ENCODE data around the gene OPN1LW. TPM values are rescaled to one million over a fixed set of nuclear protein-coding genes. Genes with fewer than 3 reads are reported as not detected.
"Not testable (repeated sequence)": the region's sequence is repeated elsewhere in the genome, so short reads cannot be mapped to it uniquely, and the experiment has no call there.

The OPN1LW gene
- total RNA-seq (2014; rRNA removed; shearing (Covaris generic)), result not detected in 2 replicates

GRCh38 chrX:154144010-154144409, at the start of gene OPN1LW:
Gene OPN1LW, plus strand, starts transcription at chrX:154144243. Its CDS starts 41 bp downstream, at chrX:154144284.
- DNase-seq (ENCODE audit: low read depth in 1 of 2, low spot score in 2 of 2); H3K9me3 ChIP-seq (replicated peaks); H3K4me1 ChIP-seq (replicated peaks); H3K27ac ChIP-seq; H3K27me3 ChIP-seq (replicated peaks); H3K36me3 ChIP-seq; H3K4me3 ChIP-seq: not testable (repeated sequence)

- DNase-seq (ENCODE audit: low read depth in 1 of 2, low spot score in 2 of 2), result no peak
- peaks cover 3% of the 10 kb centered on the region; the same call in 1 of the 2 replicates for H3K36me3 ChIP-seq
- no peaks in the 10 kb centered on the region for H3K27me3 ChIP-seq (replicated peaks)
- no peak overlapping the region for H3K27ac ChIP-seq
- no peaks in the 10 kb centered on the region for H3K9me3 ChIP-seq (replicated peaks)
- no peak overlapping the region for H3K4me3 ChIP-seq
- peaks cover 9% of the 10 kb centered on the region; the same call in 1 of the 2 replicates for H3K4me1 ChIP-seq (replicated peaks)
Measured at GRCh38 chrX:154094833-154095232, 49.2 kb upstream of the OPN1LW start.

- Histone ChIP-seq H3K27ac (peak overlapping the region; percentile 78; the same call in 1 of the 2 replicates), H3K27me3 (replicated peaks) (no peaks in the 10 kb centered on the region)
- no peak for DNase-seq (ENCODE audit: low read depth in 1 of 2, low spot score in 2 of 2)
Measured at GRCh38 chrX:154096140-154097002, 47.7 kb upstream of the OPN1LW start.

GRCh38 chrX:154097003-154097588, 46.9 kb upstream of the OPN1LW start:
- no peaks in the 10 kb centered on the region for H3K27me3 ChIP-seq (replicated peaks)
- H3K27ac ChIP-seq, result peak overlapping the region; percentile 78
- DNase-seq (ENCODE audit: low read depth in 1 of 2, low spot score in 2 of 2), result peak; percentile 50 to 71
- H3K36me3 ChIP-seq, result peaks cover 3% of the 10 kb centered on the region; the same call in 1 of the 2 replicates
- H3K4me1 ChIP-seq (replicated peaks), result peaks cover 9% of the 10 kb centered on the region; the same call in 1 of the 2 replicates
- peak overlapping the region; percentile 80 for H3K4me3 ChIP-seq
- H3K9me3 ChIP-seq (replicated peaks), result no peaks in the 10 kb centered on the region

More at GRCh38 chrX:154096140-154097002, 47.7 kb upstream of the OPN1LW start:
- Histone ChIP-seq H3K36me3 (peaks cover 3% of the 10 kb centered on the region; the same call in 1 of the 2 replicates), H3K4me3 (peak overlapping the region; percentile 80), H3K9me3 (replicated peaks) (no peaks in the 10 kb centered on the region), H3K4me1 (replicated peaks) (peaks cover 9% of the 10 kb centered on the region; the same call in 1 of the 2 replicates)

- Histone ChIP-seq H3K4me1 (replicated peaks) (peaks cover 9% of the 10 kb centered on the region; the same call in 1 of the 2 replicates), H3K27me3 (replicated peaks) (no peaks in the 10 kb centered on the region), H3K9me3 (replicated peaks) (no peaks in the 10 kb centered on the region), H3K4me3 (peak within 1 kb of the TSS; percentile 80), H3K36me3 (peaks cover 3% of the 10 kb centered on the region; the same call in 1 of the 2 replicates), H3K27ac (peak within 1 kb of the TSS; percentile 78)
- DNase-seq (ENCODE audit: low read depth in 1 of 2, low spot score in 2 of 2), result peak; percentile 86 to 92
Measured at GRCh38 chrX:154097589-154098541, 46.2 kb upstream of the OPN1LW start, which contains the start of gene MECP2. Gene MECP2, minus strand, starts transcription at chrX:154097717.

- no peaks in the 10 kb centered on the region for H3K9me3 ChIP-seq (replicated peaks)
- H3K27ac ChIP-seq, result no peak overlapping the region
- DNase-seq (ENCODE audit: low read depth in 1 of 2, low spot score in 2 of 2), result no peak
- H3K27me3 ChIP-seq (replicated peaks), result no peaks in the 10 kb centered on the region
- H3K4me1 ChIP-seq (replicated peaks), result peaks cover 9% of the 10 kb centered on the region; the same call in 1 of the 2 replicates
- peaks cover 3% of the 10 kb centered on the region; the same call in 1 of the 2 replicates for H3K36me3 ChIP-seq
- H3K4me3 ChIP-seq, result no peak overlapping the region
Measured at GRCh38 chrX:154098551-154098950, 45.5 kb upstream of the OPN1LW start.

GRCh38 chrX:154113729-154114128, 30.3 kb upstream of the OPN1LW start:
- H3K27ac ChIP-seq, result no peak overlapping the region
- H3K4me1 ChIP-seq (replicated peaks), result no peaks in the 10 kb centered on the region
- no peak overlapping the region for H3K4me3 ChIP-seq
- H3K36me3 ChIP-seq, result no peaks in the 10 kb centered on the region
- no peaks in the 10 kb centered on the region; the same call in 1 of the 2 replicates for H3K27me3 ChIP-seq (replicated peaks)
- no peak for DNase-seq (ENCODE audit: low read depth in 1 of 2, low spot score in 2 of 2)
- no peaks in the 10 kb centered on the region for H3K9me3 ChIP-seq (replicated peaks)

- no peaks in the 10 kb centered on the region for H3K36me3 ChIP-seq
- H3K4me1 ChIP-seq (replicated peaks), result no peaks in the 10 kb centered on the region
- H3K27ac ChIP-seq, result no peak overlapping the region
- H3K9me3 ChIP-seq (replicated peaks), result no peaks in the 10 kb centered on the region
- no peak for DNase-seq (ENCODE audit: low read depth in 1 of 2, low spot score in 2 of 2)
- H3K27me3 ChIP-seq (replicated peaks), result no peaks in the 10 kb centered on the region; the same call in 1 of the 2 replicates
- no peak overlapping the region for H3K4me3 ChIP-seq
Measured at GRCh38 chrX:154114652-154115051, 29.4 kb upstream of the OPN1LW start.

GRCh38 chrX:154115071-154115470, 29.0 kb upstream of the OPN1LW start:
- H3K4me3 ChIP-seq, result no peak overlapping the region
- no peaks in the 10 kb centered on the region for H3K9me3 ChIP-seq (replicated peaks)
- H3K4me1 ChIP-seq (replicated peaks), result no peaks in the 10 kb centered on the region
- no peaks in the 10 kb centered on the region for H3K36me3 ChIP-seq
- H3K27me3 ChIP-seq (replicated peaks), result no peaks in the 10 kb centered on the region; the same call in 1 of the 2 replicates
- DNase-seq (ENCODE audit: low read depth in 1 of 2, low spot score in 2 of 2), result no peak
- H3K27ac ChIP-seq, result no peak overlapping the region

- Histone ChIP-seq H3K36me3 (no peaks in the 10 kb centered on the region), H3K27me3 (replicated peaks) (no peaks in the 10 kb centered on the region; the same call in 1 of the 2 replicates), H3K27ac (no peak overlapping the region), H3K4me3 (no peak overlapping the region), H3K9me3 (replicated peaks) (no peaks in the 10 kb centered on the region), H3K4me1 (replicated peaks) (no peaks in the 10 kb centered on the region)
- DNase-seq (ENCODE audit: low read depth in 1 of 2, low spot score in 2 of 2), result no peak
Measured at GRCh38 chrX:154115750-154116149, 28.3 kb upstream of the OPN1LW start.

- Histone ChIP-seq H3K36me3 (no peaks in the 10 kb centered on the region), H3K27ac (no peak overlapping the region), H3K4me3 (no peak overlapping the region), H3K9me3 (replicated peaks) (no peaks in the 10 kb centered on the region), H3K27me3 (replicated peaks) (no peaks in the 10 kb centered on the region; the same call in 1 of the 2 replicates), H3K4me1 (replicated peaks) (no peaks in the 10 kb centered on the region)
- DNase-seq (ENCODE audit: low read depth in 1 of 2, low spot score in 2 of 2), result no peak
Measured at GRCh38 chrX:154116426-154117211, 27.4 kb upstream of the OPN1LW start.

GRCh38 chrX:154117566-154117965, 26.5 kb upstream of the OPN1LW start:
- no peak overlapping the region for H3K4me3 ChIP-seq
- no peak overlapping the region for H3K27ac ChIP-seq
- no peaks in the 10 kb centered on the region for H3K9me3 ChIP-seq (replicated peaks)
- no peak for DNase-seq (ENCODE audit: low read depth in 1 of 2, low spot score in 2 of 2)
- H3K4me1 ChIP-seq (replicated peaks), result no peaks in the 10 kb centered on the region
- H3K36me3 ChIP-seq, result no peaks in the 10 kb centered on the region
- H3K27me3 ChIP-seq (replicated peaks), result no peaks in the 10 kb centered on the region; the same call in 1 of the 2 replicates
